HL-60 (cell line): ENCODE data around the gene UCHL3.

Source experiments
- CTCF ChIP-seq: IDR thresholded peaks from one replicate; pipeline ENCODE4 v1.5.1; 2011; ENCODE audit warnings: low read length, control low read depth, inconsistent platforms; ENCODE audit not compliant: insufficient read depth
- GABPA ChIP-seq: IDR thresholded peaks from 2 replicates; pipeline ENCODE4 v1.6.1; 2012; ENCODE audit warnings: low read depth
- TF ChIP-seq, protein P1 (sequence below): IDR thresholded peaks from 2 replicates; pipeline ENCODE4 v1.6.1; 2012; ENCODE audit warnings: low read depth; ENCODE audit not compliant: insufficient replicate concordance

GRCh38 chr13:75514080-75514995 lies 35.3 kb upstream of the UCHL3 start:
- TF ChIP-seq CTCF (no peak), GABPA (no peak)
- TF ChIP-seq, protein P1, sequence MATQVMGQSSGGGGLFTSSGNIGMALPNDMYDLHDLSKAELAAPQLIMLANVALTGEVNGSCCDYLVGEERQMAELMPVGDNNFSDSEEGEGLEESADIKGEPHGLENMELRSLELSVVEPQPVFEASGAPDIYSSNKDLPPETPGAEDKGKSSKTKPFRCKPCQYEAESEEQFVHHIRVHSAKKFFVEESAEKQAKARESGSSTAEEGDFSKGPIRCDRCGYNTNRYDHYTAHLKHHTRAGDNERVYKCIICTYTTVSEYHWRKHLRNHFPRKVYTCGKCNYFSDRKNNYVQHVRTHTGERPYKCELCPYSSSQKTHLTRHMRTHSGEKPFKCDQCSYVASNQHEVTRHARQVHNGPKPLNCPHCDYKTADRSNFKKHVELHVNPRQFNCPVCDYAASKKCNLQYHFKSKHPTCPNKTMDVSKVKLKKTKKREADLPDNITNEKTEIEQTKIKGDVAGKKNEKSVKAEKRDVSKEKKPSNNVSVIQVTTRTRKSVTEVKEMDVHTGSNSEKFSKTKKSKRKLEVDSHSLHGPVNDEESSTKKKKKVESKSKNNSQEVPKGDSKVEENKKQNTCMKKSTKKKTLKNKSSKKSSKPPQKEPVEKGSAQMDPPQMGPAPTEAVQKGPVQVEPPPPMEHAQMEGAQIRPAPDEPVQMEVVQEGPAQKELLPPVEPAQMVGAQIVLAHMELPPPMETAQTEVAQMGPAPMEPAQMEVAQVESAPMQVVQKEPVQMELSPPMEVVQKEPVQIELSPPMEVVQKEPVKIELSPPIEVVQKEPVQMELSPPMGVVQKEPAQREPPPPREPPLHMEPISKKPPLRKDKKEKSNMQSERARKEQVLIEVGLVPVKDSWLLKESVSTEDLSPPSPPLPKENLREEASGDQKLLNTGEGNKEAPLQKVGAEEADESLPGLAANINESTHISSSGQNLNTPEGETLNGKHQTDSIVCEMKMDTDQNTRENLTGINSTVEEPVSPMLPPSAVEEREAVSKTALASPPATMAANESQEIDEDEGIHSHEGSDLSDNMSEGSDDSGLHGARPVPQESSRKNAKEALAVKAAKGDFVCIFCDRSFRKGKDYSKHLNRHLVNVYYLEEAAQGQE = no peak
